HG02763 (cell line): ENCODE results near the gene MMP24.
"Not testable (repeated sequence)": the region's sequence is repeated elsewhere in the genome, so short reads cannot be mapped to it uniquely, and the experiment has no call there.

ENCODE experiments used
- ATAC-seq: cut with Tn5 transposase; IDR thresholded peaks from one replicate; pipeline ENCODE4 v1.9.1; 2021; ENCODE audit warnings: mild to moderate bottlenecking, moderate library complexity; ENCODE audit not compliant: unreplicated experiment

Gene MMP24

DNA sequence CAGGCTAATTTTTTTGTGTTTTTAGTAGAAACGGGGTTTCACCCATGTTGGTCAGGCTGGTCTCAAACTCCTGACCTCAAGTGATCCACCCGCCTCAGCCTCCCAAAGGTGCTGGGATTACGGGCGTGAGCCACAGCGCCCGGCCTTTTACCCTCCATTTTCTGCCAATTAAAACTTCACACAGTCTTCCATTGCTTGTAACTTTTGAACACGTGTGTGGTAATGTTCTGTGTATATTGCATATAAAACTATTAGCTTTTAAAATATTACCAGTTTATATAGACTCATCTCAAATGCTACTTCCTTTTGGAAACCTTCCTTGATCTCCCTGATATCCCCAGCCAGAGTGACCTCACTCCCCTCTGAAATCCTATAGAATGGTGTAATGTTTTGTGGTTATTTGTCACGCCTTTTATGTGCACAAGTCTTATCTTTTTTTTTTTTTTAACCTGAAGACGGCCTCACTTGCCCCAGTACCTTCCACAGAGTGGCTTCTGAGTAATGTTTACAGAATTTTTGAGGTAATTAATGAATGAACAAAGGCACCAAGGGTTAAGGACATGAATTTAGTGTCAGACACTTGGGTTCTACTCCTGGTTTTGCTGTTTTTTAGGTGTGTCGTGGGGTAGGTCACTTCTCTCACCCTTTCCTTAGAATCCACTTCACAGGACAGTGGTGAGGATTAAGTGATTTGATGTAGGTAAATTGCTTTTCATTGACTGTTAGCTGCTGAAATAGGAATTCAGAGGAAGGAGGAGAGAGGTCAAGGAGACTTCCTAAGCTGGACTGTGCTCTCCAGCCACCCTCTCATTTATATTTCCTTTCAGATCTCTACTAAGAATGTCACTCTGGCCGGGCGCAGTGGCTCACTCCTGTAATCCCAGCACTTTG lies 11.2 kb upstream of the MMP24 start:
- no peak for ATAC-seq

DNA sequence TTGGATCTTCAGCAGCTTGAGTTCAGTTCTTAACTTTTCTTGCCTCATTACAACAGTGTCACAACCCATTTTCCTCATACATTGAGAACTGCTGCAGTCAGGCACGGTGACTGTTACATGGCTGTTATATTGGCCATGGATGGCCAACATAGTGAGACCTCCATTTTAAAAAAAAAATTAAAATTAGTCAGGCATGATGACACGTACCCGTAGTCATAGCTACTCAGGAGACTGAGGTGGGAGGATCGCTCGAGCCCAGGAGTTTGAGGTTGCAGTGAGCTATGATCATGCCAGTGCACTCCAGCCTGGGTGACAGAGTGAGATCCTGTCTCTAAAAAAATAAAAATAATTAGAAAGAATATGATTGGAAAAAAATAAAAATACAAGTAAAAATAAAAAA lies 9.9 kb upstream of the MMP24 start:
- no peak for ATAC-seq

DNA sequence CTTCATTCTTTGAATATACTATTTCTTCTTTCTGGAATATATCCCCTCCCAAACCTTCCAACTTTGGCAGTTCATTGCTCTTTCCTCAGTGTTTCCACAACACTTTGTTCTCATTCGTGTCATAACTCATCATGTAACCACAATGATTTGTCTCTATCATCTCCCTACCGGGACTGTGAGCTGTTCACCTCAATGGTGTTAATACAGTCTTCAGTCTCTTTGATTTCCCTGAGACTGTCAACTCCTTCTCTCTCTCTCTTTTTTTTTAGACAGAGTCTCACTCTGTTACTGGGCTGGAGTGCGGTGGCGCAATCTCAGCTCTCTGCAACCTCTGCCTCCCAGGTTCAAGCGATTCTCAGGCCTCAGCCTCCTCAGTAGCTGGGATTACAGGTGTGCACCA lies 2.5 kb upstream of the MMP24 start:
- no peak for ATAC-seq

DNA sequence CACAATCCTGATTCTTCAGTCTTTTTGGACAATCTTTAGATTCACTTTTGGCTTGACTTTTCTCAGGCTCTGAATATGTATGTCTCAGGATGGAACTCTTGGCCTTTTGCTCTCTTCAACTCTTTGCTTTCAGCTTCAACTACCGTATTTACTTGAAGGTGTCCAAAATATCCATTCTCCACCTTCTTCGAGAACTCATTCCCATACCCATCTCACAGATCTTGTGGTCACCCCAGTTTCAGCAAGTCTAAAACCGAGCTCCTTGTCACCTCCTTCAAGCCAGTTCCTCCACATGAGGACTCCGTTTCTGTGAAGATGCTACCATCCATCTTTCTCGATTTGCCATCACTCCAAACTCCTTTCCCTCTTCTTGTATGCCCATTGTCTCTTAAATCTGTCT lies 2.0 kb upstream of the MMP24 start:
- ATAC-seq, result no peak

DNA sequence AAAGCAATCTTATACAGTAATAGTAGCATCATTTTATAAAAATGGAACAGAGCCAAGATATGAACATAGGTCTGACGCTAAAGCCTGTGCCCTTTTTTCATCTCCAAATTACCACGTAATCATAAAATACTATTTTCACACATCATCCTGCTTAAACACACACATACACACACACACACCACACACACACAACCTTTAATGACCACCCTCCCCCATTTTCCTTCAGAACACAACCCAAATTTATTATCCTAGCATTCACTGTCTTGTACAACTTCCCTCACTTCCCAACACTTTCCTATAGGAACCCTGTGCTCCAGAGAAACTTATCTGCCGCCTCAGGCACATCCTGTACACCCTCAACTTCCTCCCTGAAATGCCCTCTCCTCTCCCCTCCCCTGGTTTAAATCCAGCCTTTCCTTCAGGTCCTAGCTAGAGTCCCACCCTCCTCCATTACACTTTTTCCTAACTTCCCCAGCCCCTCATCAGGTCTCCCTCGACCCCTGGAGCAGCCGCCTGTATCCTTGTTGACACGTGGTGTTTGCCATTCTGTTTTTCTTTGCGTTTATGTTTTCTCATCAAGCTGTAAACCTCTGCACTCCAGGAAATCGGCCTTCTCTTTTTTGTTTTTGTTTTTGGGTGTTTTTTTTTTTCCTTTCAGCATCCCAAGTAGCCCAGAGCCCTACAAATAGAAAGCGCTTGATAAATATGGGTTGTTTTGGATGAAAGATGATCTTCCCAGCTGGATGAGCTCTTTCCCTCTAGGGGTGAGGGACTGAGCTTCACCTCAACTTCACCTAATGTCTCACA lies 968 bp upstream of the MMP24 start:
- ATAC-seq, result no peak

DNA sequence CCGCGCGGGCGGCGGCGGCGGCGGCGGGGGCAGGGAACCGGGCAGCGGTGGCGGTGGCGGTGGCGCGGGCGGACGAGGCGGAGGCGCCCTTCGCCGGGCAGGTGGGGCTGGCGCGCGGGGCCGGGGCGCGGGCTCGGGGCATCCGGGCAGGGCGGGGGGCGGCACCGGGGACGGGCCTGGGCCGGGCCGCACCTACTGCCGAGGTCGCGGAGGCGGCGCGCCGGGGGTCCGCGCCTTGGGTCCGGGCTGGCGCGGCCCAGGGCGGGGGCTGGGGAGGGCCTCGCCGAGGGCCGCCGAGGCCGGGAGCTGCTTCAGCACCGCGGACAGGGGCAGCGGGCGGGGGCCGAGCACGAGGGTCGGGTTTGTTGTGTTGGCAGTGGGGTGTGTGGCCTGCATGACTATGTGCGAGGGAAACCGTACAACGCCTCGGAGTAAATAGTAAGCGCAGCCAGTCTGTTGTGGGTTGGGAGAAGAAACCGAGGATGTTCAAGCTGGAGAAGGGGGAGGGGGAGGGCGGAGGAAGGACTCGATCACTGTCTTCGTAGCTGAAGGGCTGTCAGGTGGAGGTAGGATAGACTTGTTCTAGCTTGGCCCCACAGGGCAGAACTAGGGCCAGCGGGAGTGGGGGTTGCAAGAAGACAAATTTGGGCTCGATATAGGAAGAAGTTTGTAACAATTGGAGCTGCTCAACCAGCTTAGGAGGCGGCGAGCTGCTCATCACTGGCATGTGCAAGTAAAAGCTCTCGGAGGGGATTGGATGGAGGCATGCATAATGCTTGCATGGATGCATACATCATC lies 593 bp downstream of the MMP24 start:
- no peak for ATAC-seq

DNA sequence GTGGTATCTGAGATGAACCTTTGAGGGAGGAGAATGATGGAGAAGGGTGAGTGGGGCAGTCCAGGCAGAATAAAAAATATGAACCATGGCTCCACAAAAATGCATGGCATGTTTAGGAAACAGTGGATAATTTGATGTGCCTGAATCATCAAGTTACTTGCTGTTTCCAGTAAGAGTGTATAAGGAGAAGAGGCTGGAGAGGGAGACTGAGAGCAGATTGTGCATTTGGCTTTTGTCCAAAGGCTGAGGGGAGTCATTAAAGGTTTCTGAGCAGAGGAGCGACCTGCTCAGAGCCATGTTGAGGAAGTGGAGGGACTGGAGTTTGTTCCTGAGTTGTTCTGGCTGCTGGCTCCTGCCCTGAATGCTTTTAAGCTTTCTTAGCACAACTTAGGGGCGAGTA lies 6.1 kb downstream of the MMP24 start:
- ATAC-seq, result no peak

DNA sequence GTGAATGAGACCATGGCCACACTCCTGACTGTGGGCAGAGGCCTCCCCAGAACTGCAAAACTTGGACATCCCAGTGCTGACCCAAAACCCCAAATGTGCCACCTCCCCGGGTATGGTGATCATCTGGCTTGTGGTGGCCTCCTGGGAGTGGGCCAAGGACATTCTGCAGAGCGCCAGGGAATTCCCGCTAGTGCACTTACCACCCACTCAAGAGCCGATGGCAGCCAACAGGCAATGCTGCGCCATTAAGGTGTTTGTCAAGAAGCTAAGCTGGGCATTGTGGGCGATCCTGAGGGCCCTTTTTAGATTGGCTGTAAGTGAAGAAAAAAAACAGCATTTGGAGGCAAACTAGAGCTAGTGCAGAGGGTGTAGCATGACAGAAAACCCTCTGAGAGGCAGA lies 9.4 kb downstream of the MMP24 start:
- ATAC-seq, result no peak

DNA sequence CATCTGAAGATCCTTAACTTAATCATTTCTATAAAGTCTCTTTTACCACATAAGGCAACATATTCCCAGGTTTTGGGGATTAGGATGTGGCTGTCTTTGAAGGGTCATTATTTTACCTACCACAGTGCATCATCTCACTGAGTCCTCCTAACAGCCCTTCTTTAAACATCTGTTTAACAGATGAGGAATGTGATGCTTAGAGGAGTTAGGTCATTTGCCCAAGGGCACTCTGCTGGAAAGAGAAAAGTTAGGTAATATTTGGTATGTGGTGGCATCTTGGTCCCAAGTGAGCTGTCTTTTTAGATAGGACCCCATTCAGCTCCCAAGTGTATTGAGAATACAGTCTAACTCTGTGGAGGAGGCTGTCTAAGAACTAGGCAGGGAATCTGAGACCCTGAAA lies 11.0 kb downstream of the MMP24 start:
- no peak for ATAC-seq

DNA sequence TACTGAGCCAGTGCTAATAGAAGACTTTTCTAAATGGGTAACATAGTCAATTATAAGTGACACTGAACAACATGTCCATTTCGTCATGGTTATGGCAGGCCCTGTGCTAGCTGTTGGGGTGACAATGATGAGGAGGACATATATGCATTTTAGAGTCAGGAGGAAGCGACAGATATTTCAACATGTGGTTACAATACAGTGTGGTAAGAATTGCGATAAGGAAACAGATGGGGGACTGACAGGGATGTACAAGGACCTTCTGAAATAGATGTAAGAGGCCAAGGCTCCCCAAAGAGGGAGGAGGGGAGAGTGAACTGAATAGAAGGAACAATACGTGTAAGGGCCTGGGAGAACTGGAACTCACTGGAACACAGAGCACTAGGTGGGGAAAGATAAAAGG lies 11.7 kb downstream of the MMP24 start:
- no peak for ATAC-seq

DNA sequence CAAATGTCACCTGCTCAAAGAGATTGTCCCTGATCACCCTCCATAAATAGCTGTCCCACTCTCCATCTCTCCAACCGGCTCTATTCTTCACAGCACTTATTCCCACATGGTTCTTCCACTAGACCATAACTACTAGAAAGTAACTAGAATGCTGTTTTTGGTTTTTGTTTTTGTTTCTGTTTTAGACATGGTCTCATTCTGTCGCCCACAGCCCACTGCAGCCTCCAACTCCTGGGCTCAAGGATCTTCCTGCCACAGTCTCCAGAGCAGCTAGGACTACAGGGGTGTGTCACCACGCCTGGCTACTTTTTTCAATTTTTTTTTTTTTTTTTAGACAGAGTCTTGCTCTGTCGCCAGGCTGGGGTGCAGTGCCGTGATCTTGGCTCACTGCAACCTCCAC lies 12.2 kb downstream of the MMP24 start:
- no peak for ATAC-seq

DNA sequence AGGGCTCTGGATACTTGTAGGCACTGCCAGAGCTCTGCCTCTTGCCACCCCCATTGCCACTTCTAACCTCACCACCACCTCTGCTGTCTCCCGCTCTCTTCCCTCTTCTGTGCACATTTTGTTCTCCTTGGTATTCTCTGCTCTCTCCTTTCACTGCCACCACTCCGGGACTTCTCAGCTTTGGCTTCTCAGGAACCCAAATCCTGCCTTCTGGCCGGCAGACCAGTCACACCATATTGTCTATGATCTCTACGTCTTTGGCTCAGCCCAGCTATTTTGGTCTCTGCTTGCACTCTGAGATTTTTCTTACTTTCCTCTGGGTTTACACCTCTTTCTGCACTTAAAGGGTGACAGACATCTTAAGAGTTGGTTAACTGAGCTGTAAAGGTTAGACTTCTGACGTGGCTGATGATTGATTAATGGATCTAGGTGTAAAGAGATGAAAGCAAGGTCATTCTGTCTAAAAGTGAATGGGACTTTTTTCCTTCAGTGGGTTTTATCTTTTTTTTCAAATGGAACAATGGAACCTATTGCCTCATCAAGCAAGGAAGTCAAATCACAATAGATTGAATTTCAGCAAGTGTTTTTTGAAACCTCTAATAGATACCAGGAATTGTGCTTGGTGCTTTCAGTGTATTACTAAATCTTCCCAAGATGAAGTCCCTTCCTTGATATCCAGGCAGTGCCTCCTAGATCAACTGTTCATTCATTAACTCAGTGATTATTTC lies 13.8 kb downstream of the MMP24 start:
- ATAC-seq, result no peak

DNA sequence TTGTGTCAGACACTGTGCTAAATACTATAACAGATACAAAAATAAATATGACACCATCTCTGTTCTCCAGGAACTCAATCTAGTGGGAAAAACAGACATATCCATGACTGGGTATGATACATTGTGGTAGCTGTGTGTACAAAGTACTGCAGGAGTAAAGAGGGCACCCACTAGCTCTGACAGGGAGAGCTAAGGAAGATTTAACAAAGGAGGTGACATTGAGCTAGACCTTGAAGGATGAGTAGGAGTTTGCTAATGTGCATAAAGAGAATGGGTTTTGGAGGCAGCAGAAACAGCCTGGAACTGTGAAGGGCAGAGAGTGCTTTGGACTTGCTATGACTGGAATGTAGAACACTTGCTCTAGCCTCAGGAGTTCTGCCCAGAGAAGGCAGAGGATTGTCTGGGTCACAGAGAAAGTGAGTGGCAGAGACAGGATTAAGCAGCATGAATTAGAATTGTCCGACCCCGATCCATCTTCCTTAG lies 14.4 kb downstream of the MMP24 start:
- no peak for ATAC-seq

DNA sequence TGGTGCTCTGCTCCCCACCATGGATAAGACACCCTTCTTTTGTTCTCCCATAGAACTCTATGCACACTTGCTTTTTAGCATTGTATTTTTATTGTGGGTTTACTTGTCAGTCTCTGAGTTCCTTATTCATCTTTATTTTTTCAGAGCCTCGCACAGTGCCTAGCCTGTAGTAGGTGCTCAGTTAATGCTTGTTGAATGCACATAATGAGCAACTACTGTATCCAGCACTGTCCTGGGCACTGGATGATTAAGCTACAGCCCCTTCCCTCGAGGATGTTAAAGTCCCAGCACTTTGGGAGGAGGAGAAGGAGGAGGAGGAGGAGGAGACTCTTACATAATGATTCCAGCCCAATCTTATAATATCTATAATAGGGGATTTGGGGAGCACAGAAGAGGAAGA lies 16.8 kb downstream of the MMP24 start:
- no peak for ATAC-seq

DNA sequence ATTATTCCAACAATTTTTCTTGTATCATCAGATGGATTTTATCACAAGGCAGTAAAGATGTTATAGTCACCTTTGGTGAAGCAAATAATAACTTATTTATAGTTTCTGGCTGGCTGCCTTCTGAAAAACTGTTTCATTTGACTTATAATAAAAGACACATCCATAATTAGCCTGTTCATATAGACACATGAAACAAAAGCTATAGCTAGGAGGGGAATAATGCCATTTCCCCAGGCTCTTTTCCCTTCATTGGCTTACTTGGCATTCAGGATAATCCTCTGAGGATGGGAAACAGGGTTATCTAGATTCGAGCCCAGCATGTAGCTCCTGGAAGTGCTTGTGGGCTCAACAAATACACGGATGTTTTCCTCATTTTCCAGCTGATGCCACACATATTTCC lies 17.5 kb downstream of the MMP24 start:
- ATAC-seq, result no peak

DNA sequence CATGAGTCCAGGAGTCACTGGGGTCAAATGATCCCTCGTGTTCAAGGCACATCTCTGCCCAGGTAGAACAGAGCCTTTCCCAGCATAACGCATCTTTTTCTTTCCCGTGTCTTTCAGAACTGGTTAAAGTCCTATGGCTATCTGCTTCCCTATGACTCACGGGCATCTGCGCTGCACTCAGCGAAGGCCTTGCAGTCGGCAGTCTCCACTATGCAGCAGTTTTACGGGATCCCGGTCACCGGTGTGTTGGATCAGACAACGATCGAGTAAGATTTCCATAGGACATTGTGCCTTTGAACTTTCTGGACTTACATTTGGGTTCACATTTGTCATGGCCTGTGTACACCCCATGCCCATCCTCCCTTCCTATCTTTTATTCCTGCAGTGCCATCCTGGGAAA lies 20.2 kb downstream of the MMP24 start:
- ATAC-seq, result no peak

DNA sequence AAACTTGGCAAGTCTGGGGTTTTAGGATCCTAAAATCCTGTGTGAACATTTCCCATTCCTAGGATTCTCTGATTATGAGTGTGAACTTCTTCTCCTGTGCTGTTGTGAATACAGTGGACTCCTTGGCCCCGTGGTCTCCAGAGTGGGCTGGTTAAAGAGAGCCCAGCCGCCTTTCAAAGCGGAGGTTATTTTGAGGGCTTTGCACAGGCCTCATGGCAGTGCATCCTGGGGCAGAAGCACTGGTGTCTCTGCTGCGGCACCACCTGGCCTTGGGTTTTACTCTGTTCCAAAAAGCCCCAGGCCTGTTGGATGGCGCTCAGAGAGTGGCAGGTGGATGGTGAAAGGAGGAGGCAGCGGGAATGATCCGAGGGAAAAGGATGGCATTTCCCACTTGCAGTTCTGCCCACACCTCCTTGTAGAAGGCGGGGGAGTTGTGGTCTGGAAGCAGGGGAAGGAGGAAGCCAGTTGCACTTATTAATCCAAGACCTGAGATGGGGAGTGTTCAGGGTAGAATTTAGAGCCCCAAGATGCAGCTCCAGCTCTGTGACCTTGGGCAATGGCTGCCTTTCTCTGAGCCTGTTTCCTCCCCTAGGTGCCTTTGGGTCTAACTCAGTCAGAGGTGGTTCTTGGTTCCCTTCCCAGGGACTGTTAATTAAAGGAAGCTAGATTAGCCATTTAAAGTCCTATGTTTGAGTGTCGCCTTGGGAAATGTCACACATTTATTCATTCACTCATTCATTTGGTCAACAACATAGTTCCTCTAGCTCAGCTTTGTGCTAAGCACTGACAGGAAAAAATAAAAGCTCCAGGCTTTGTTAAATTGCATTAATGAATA lies 22.4 kb downstream of the MMP24 start:
- no peak for ATAC-seq

DNA sequence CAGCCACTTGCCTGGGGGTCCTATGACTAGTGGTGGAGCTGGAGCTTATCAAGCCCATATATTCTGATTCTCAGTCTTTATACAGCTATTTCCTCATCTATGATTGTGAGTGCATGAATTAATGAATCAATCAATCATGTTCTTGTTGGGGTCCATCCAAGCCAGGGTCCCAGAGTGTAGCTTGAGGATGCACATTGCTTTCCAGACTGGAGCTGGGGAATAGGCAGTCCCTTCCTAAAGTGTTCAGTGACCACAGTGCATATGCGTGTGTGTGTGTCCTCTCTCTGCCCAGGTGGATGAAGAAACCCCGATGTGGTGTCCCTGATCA lies 25.1 kb downstream of the MMP24 start:
- no peak for ATAC-seq

DNA sequence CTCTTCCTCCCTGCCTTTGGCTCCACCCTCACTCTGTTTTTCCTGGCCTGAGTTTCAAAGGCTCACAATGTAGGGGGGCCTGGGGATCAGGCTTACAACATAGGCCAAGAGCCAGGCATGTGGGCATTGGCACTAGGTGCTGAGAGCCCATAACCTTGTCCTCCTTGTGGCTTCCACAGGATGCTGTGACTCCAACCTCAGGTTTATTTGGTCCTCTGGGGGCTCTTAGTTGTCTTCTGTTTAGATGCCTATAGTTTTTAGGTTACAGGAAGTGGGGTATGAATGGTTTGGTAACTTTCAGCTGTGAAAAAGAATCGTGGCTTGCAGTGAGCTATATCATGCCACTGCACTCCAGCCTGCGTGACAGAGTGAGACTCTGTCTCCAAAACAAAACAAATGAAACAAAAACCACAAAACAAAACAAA lies 25.6 kb downstream of the MMP24 start:
- no peak for ATAC-seq

DNA sequence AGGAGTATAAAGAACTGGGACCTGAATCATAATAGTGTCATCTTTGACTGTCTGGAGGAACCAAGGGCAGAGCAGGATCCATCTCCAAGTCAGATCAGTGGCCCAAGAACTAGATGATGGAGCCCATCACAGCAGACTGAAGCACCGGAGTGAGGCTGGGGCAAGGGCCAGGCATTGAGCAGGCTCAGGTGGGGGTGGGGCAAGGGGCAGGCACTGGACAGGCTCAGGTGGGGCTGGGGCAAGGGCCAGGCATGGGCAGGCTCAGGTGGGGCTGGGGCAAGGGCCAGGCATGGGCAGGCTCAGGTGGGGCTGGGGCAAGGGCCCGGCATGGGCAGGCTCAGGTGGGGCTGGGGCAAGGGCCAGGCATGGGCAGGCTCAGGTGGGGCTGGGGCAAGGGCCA lies 26.1 kb downstream of the MMP24 start:
- not testable (repeated sequence) for ATAC-seq
